ENCODE data around the gene PLEKHA3. TPM values are rescaled to one million over a fixed set of nuclear protein-coding genes. Genes with fewer than 3 reads are reported as not detected.
"Not testable (repeated sequence)": the region's sequence is repeated elsewhere in the genome, so short reads cannot be mapped to it uniquely, and the experiment has no call there.

Gene PLEKHA3
- polyA plus RNA-seq, 2 donors: 0.79 to 1.4 TPM

- peaks cover 0 to 2% of the 10 kb centered on the region in 2 donors for H3K4me1 ChIP-seq (ENCODE audit: control insufficient read depth in 2 of 2, insufficient read depth in 2 of 2, low read length in 1 of 2)
- WGBS, 2 donors: 59 to 75% methylated on average over 5 of the region's 5 CpGs
- H3K36me3 ChIP-seq (ENCODE audit: control insufficient read depth in 2 of 2, insufficient read depth in 2 of 2, low read length in 1 of 2): no peaks in the 10 kb centered on the region
- H3K27me3 ChIP-seq (ENCODE audit: control insufficient read depth in 1 of 2, insufficient read depth in 2 of 2, low read length in 2 of 2): no peaks in the 10 kb centered on the region
- H3K4me3 ChIP-seq (ENCODE audit: low read depth in 1 of 2, low read length in 2 of 2): no peak overlapping the region
- no peak overlapping the region for H3K27ac ChIP-seq (ENCODE audit: low read depth in 2 of 2, low read length in 1 of 2)
- H3K9me3 ChIP-seq (ENCODE audit: control insufficient read depth in 2 of 2, insufficient read depth in 1 of 2, low read depth in 1 of 2, low read length in 1 of 2): no peaks in the 10 kb centered on the region
These were observed 27.4 kb upstream of the PLEKHA3 start for GRCh38 chr2:178452870-178453269.

GRCh38 chr2:178455947-178456346, 24.3 kb upstream of the PLEKHA3 start:
- no peaks in the 10 kb centered on the region for H3K4me1 ChIP-seq (ENCODE audit: control insufficient read depth in 2 of 2, insufficient read depth in 2 of 2, low read length in 1 of 2)
- H3K36me3 ChIP-seq (ENCODE audit: control insufficient read depth in 2 of 2, insufficient read depth in 2 of 2, low read length in 1 of 2): no peaks in the 10 kb centered on the region
- no peak overlapping the region for H3K27ac ChIP-seq (ENCODE audit: low read depth in 2 of 2, low read length in 1 of 2)
- H3K27me3 ChIP-seq (ENCODE audit: control insufficient read depth in 1 of 2, insufficient read depth in 2 of 2, low read length in 2 of 2): no peaks in the 10 kb centered on the region
- WGBS, 2 donors: 93 to 94% methylated on average over 5 of the region's 5 CpGs
- no peak overlapping the region for H3K4me3 ChIP-seq (ENCODE audit: low read depth in 1 of 2, low read length in 2 of 2)
- H3K9me3 ChIP-seq (ENCODE audit: control insufficient read depth in 2 of 2, insufficient read depth in 1 of 2, low read depth in 1 of 2, low read length in 1 of 2): no peaks in the 10 kb centered on the region

GRCh38 chr2:178457390-178457886, 22.8 kb upstream of the PLEKHA3 start:
- WGBS, 2 donors: 89 to 90% methylated on average over 11 of the region's 11 CpGs
- H3K36me3 ChIP-seq (ENCODE audit: control insufficient read depth in 2 of 2, insufficient read depth in 2 of 2, low read length in 1 of 2): no peaks in the 10 kb centered on the region
- H3K27me3 ChIP-seq (ENCODE audit: control insufficient read depth in 1 of 2, insufficient read depth in 2 of 2, low read length in 2 of 2): no peaks in the 10 kb centered on the region
- no peak overlapping the region for H3K4me3 ChIP-seq (ENCODE audit: low read depth in 1 of 2, low read length in 2 of 2)
- H3K9me3 ChIP-seq (ENCODE audit: control insufficient read depth in 2 of 2, insufficient read depth in 1 of 2, low read depth in 1 of 2, low read length in 1 of 2): no peaks in the 10 kb centered on the region
- no peaks in the 10 kb centered on the region for H3K4me1 ChIP-seq (ENCODE audit: control insufficient read depth in 2 of 2, insufficient read depth in 2 of 2, low read length in 1 of 2)
- no peak overlapping the region for H3K27ac ChIP-seq (ENCODE audit: low read depth in 2 of 2, low read length in 1 of 2)

GRCh38 chr2:178469219-178469849, 10.9 kb upstream of the PLEKHA3 start:
- H3K9me3 ChIP-seq (ENCODE audit: control insufficient read depth in 2 of 2, insufficient read depth in 1 of 2, low read depth in 1 of 2, low read length in 1 of 2): no peaks in the 10 kb centered on the region
- H3K27me3 ChIP-seq (ENCODE audit: control insufficient read depth in 1 of 2, insufficient read depth in 2 of 2, low read length in 2 of 2): no peaks in the 10 kb centered on the region
- H3K4me3 ChIP-seq (ENCODE audit: low read depth in 1 of 2, low read length in 2 of 2): no peak overlapping the region
- no peaks in the 10 kb centered on the region for H3K4me1 ChIP-seq (ENCODE audit: control insufficient read depth in 2 of 2, insufficient read depth in 2 of 2, low read length in 1 of 2)
- H3K27ac ChIP-seq (ENCODE audit: low read depth in 2 of 2, low read length in 1 of 2): no peak overlapping the region
- WGBS, 2 donors: 87 to 91% methylated on average over 7 of the region's 7 CpGs
- H3K36me3 ChIP-seq (ENCODE audit: control insufficient read depth in 2 of 2, insufficient read depth in 2 of 2, low read length in 1 of 2): no peaks in the 10 kb centered on the region

GRCh38 chr2:178471313-178471712, 8.9 kb upstream of the PLEKHA3 start:
- 95 to 98% methylated on average over 5 of the region's 5 CpGs for WGBS, 2 donors
- H3K9me3 ChIP-seq (ENCODE audit: control insufficient read depth in 2 of 2, insufficient read depth in 1 of 2, low read depth in 1 of 2, low read length in 1 of 2); H3K36me3 ChIP-seq (ENCODE audit: control insufficient read depth in 2 of 2, insufficient read depth in 2 of 2, low read length in 1 of 2); H3K27ac ChIP-seq (ENCODE audit: low read depth in 2 of 2, low read length in 1 of 2); H3K27me3 ChIP-seq (ENCODE audit: control insufficient read depth in 1 of 2, insufficient read depth in 2 of 2, low read length in 2 of 2); H3K4me1 ChIP-seq (ENCODE audit: control insufficient read depth in 2 of 2, insufficient read depth in 2 of 2, low read length in 1 of 2); H3K4me3 ChIP-seq (ENCODE audit: low read depth in 1 of 2, low read length in 2 of 2): not testable (repeated sequence)

GRCh38 chr2:178473373-178473772, 6.9 kb upstream of the PLEKHA3 start:
- Histone ChIP-seq H3K27ac (ENCODE audit: low read depth in 2 of 2, low read length in 1 of 2) (no peak overlapping the region), H3K36me3 (ENCODE audit: control insufficient read depth in 2 of 2, insufficient read depth in 2 of 2, low read length in 1 of 2) (no peaks in the 10 kb centered on the region), H3K4me3 (ENCODE audit: low read depth in 1 of 2, low read length in 2 of 2) (no peak overlapping the region), H3K27me3 (ENCODE audit: control insufficient read depth in 1 of 2, insufficient read depth in 2 of 2, low read length in 2 of 2) (no peaks in the 10 kb centered on the region), H3K9me3 (ENCODE audit: control insufficient read depth in 2 of 2, insufficient read depth in 1 of 2, low read depth in 1 of 2, low read length in 1 of 2) (no peaks in the 10 kb centered on the region), H3K4me1 (ENCODE audit: control insufficient read depth in 2 of 2, insufficient read depth in 2 of 2, low read length in 1 of 2) (no peaks in the 10 kb centered on the region)
- WGBS, 2 donors: 91 to 98% methylated on average over 2 of the region's 2 CpGs

- H3K4me3 ChIP-seq (ENCODE audit: low read depth in 1 of 2, low read length in 2 of 2): no peak overlapping the region
- no peaks in the 10 kb centered on the region for H3K4me1 ChIP-seq (ENCODE audit: control insufficient read depth in 2 of 2, insufficient read depth in 2 of 2, low read length in 1 of 2)
- 33 to 53% methylated on average over 4 of the region's 4 CpGs for WGBS, 2 donors
- no peaks in the 10 kb centered on the region for H3K27me3 ChIP-seq (ENCODE audit: control insufficient read depth in 1 of 2, insufficient read depth in 2 of 2, low read length in 2 of 2)
- H3K9me3 ChIP-seq (ENCODE audit: control insufficient read depth in 2 of 2, insufficient read depth in 1 of 2, low read depth in 1 of 2, low read length in 1 of 2): no peaks in the 10 kb centered on the region
- H3K36me3 ChIP-seq (ENCODE audit: control insufficient read depth in 2 of 2, insufficient read depth in 2 of 2, low read length in 1 of 2): no peaks in the 10 kb centered on the region
- H3K27ac ChIP-seq (ENCODE audit: low read depth in 2 of 2, low read length in 1 of 2): no peak overlapping the region
These were observed 6.3 kb upstream of the PLEKHA3 start for GRCh38 chr2:178473931-178474330.

- 97 to 98% methylated on average over 5 of the region's 5 CpGs for WGBS, 2 donors
- H3K4me3 ChIP-seq (ENCODE audit: low read depth in 1 of 2, low read length in 2 of 2): no peak overlapping the region
- no peaks in the 10 kb centered on the region for H3K36me3 ChIP-seq (ENCODE audit: control insufficient read depth in 2 of 2, insufficient read depth in 2 of 2, low read length in 1 of 2)
- no peak overlapping the region for H3K27ac ChIP-seq (ENCODE audit: low read depth in 2 of 2, low read length in 1 of 2)
- no peaks in the 10 kb centered on the region for H3K27me3 ChIP-seq (ENCODE audit: control insufficient read depth in 1 of 2, insufficient read depth in 2 of 2, low read length in 2 of 2)
- H3K4me1 ChIP-seq (ENCODE audit: control insufficient read depth in 2 of 2, insufficient read depth in 2 of 2, low read length in 1 of 2): no peaks in the 10 kb centered on the region
- no peaks in the 10 kb centered on the region for H3K9me3 ChIP-seq (ENCODE audit: control insufficient read depth in 2 of 2, insufficient read depth in 1 of 2, low read depth in 1 of 2, low read length in 1 of 2)
These were observed 5.7 kb upstream of the PLEKHA3 start for GRCh38 chr2:178474560-178474959.

- H3K4me3 ChIP-seq (ENCODE audit: low read depth in 1 of 2, low read length in 2 of 2): no peak overlapping the region
- H3K36me3 ChIP-seq (ENCODE audit: control insufficient read depth in 2 of 2, insufficient read depth in 2 of 2, low read length in 1 of 2): no peaks in the 10 kb centered on the region
- no peaks in the 10 kb centered on the region for H3K27me3 ChIP-seq (ENCODE audit: control insufficient read depth in 1 of 2, insufficient read depth in 2 of 2, low read length in 2 of 2)
- no peak overlapping the region for H3K27ac ChIP-seq (ENCODE audit: low read depth in 2 of 2, low read length in 1 of 2)
- H3K4me1 ChIP-seq (ENCODE audit: control insufficient read depth in 2 of 2, insufficient read depth in 2 of 2, low read length in 1 of 2): no peaks in the 10 kb centered on the region
- H3K9me3 ChIP-seq (ENCODE audit: control insufficient read depth in 2 of 2, insufficient read depth in 1 of 2, low read depth in 1 of 2, low read length in 1 of 2): no peaks in the 10 kb centered on the region
These were observed 3.8 kb upstream of the PLEKHA3 start for GRCh38 chr2:178476477-178476876.

- Histone ChIP-seq H3K27ac (ENCODE audit: low read depth in 2 of 2, low read length in 1 of 2) (no peak overlapping the region), H3K4me1 (ENCODE audit: control insufficient read depth in 2 of 2, insufficient read depth in 2 of 2, low read length in 1 of 2) (peaks cover 0 to 2% of the 10 kb centered on the region in 2 donors), H3K27me3 (ENCODE audit: control insufficient read depth in 1 of 2, insufficient read depth in 2 of 2, low read length in 2 of 2) (no peaks in the 10 kb centered on the region)
These were observed 2.7 kb upstream of the PLEKHA3 start for GRCh38 chr2:178477443-178478129.

More at GRCh38 chr2:178477443-178478129, 2.7 kb upstream of the PLEKHA3 start:
- WGBS, 2 donors: 13 to 21% methylated on average over 3 of the region's 3 CpGs
- Histone ChIP-seq H3K36me3 (ENCODE audit: control insufficient read depth in 2 of 2, insufficient read depth in 2 of 2, low read length in 1 of 2) (no peaks in the 10 kb centered on the region), H3K9me3 (ENCODE audit: control insufficient read depth in 2 of 2, insufficient read depth in 1 of 2, low read depth in 1 of 2, low read length in 1 of 2) (no peaks in the 10 kb centered on the region), H3K4me3 (ENCODE audit: low read depth in 1 of 2, low read length in 2 of 2) (peak overlapping the region in 1 of 2 donors; percentile 90)

All from esophagus (tissue), 2 donors.